PFSK-1 (cell line): Measurements from ENCODE around the gene PAX1.

Experiments used
- FOXP2 ChIP-seq: optimal IDR thresholded peaks from 2 replicates; pipeline ENCODE3; 2011; ENCODE audit warnings: borderline replicate concordance, control low read depth, inconsistent platforms; ENCODE audit not compliant: insufficient read depth; ENCODE audit errors: extremely low read length, extremely low read depth
- POLR2AphosphoS5 ChIP-seq: IDR thresholded peaks from 2 replicates; pipeline ENCODE4 v1.6.1; 2012; ENCODE audit warnings: low read depth, mild to moderate bottlenecking, control low read depth, low read length, moderate library complexity
- SIN3A ChIP-seq: IDR thresholded peaks from 2 replicates; pipeline ENCODE4 v1.6.1; 2012; ENCODE audit warnings: mild to moderate bottlenecking, low read length, moderate library complexity, borderline replicate concordance; ENCODE audit not compliant: insufficient read depth
- TAF1 ChIP-seq: IDR thresholded peaks from 2 replicates; pipeline ENCODE4 v1.6.1; 2012; ENCODE audit warnings: low read length, control low read depth, borderline replicate concordance; ENCODE audit not compliant: insufficient read depth
- TF ChIP-seq, protein P1 (sequence below), 2 experiments: IDR thresholded peaks; 2 replicates each; pipeline versions ENCODE4 v1.6.1 to v1.8.0; 2011 to 2012; ENCODE audit warnings: low read depth in 2 of 2, low read length in 2 of 2, control low read depth in 1 of 2, inconsistent platforms in 1 of 2, mild to moderate bottlenecking in 1 of 2, moderate library complexity in 1 of 2; ENCODE audit not compliant: insufficient read depth in 1 of 2

The PAX1 gene

DNA sequence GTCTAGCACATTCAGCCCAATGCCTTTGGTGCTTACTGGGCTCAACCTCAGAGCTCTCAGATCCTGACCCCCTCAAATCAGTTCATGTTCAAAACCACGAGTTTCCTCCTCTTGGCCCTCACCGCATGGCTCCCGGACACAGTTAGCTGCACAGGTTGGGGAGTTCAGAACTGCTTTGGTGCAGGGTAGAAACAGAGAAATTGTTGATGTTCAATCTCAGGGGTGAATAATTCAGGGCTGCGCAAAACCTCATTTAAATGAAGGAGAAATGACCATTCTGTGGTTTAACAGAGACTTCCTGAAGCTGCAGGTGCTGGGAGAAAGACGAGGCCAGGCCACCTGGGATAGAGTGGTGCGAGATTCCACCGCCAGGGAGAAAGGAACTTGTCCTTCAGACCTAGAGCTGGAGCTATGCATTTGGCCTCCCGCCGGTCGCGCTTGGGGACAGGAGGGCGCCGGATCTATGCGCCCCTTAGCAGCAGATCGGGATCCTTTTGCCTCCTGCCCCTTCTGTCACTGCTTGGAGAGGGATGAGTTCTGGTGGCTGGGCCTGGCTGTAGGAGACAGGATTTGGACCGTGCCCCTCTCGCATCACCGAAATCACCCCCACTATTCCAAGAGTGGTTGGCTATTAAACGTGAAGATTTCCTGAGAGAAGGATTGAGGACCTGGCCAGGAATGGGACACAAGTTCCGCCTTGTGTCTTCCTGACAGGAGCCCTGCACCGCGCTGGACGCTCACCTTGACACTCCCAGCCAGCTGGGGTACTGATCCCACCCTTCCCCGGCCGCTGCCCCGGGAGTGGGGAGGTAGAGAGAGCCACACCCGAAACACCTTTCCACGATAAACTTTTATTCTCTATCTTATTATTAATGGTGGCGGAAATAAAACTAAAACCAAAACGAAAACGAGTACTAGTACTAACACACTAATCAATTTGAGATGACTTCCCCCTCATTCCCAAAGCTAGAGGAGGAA, 767 bp upstream of the PAX1 start:
- no peak for TF ChIP-seq TAF1
- TF ChIP-seq POLR2AphosphoS5, result no peak
- no peak for TF ChIP-seq FOXP2
- TF ChIP-seq, protein P1, sequence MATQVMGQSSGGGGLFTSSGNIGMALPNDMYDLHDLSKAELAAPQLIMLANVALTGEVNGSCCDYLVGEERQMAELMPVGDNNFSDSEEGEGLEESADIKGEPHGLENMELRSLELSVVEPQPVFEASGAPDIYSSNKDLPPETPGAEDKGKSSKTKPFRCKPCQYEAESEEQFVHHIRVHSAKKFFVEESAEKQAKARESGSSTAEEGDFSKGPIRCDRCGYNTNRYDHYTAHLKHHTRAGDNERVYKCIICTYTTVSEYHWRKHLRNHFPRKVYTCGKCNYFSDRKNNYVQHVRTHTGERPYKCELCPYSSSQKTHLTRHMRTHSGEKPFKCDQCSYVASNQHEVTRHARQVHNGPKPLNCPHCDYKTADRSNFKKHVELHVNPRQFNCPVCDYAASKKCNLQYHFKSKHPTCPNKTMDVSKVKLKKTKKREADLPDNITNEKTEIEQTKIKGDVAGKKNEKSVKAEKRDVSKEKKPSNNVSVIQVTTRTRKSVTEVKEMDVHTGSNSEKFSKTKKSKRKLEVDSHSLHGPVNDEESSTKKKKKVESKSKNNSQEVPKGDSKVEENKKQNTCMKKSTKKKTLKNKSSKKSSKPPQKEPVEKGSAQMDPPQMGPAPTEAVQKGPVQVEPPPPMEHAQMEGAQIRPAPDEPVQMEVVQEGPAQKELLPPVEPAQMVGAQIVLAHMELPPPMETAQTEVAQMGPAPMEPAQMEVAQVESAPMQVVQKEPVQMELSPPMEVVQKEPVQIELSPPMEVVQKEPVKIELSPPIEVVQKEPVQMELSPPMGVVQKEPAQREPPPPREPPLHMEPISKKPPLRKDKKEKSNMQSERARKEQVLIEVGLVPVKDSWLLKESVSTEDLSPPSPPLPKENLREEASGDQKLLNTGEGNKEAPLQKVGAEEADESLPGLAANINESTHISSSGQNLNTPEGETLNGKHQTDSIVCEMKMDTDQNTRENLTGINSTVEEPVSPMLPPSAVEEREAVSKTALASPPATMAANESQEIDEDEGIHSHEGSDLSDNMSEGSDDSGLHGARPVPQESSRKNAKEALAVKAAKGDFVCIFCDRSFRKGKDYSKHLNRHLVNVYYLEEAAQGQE (IDR thresholded peaks at IDR 0.05; ENCODE audit: insufficient read depth in 1 of 2, low read depth in 2 of 2, low read length in 2 of 2), result no peak
- TF ChIP-seq SIN3A, result no peak

DNA sequence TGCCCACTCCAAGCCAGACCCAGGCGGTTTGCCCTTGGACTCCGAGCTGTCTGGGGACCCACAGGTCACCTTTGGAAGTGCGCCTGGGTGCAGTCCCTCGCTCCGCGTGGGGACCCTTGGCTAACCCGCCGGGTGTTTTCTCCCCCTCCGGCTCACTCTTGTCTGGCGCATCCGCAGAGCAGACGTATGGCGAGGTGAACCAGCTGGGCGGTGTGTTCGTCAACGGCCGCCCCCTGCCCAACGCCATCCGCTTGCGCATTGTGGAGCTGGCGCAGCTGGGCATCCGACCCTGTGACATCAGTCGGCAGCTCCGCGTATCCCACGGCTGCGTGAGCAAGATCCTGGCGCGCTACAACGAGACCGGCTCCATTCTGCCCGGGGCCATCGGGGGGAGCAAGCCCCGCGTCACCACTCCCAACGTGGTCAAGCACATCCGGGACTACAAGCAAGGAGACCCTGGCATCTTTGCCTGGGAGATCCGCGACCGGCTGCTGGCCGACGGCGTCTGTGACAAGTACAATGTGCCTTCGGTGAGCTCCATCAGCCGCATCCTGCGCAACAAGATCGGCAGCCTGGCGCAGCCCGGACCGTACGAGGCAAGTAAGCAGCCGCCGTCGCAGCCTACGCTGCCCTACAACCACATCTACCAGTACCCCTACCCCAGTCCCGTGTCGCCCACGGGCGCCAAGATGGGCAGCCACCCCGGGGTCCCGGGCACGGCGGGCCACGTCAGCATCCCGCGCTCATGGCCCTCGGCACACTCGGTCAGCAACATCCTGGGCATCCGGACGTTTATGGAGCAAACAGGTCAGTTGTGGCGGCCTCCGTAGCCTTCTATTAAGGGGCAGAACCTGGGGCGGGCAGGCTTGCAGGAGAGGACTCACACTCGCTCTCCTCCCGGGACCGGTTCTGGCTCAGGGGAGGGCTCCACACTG, 1.1 kb downstream of the PAX1 start:
- TF ChIP-seq SIN3A (no peak), POLR2AphosphoS5 (no peak), TAF1 (no peak), FOXP2 (no peak)
- TF ChIP-seq, protein P1 (IDR thresholded peaks at IDR 0.05; ENCODE audit: insufficient read depth in 1 of 2, low read depth in 2 of 2, low read length in 2 of 2), result no peak

GRCh38 chr20:21707267-21707666, 1.8 kb downstream of the PAX1 start:
- TF ChIP-seq TAF1 (no peak), FOXP2 (no peak), POLR2AphosphoS5 (no peak), SIN3A (no peak)
- TF ChIP-seq, protein P1 (IDR thresholded peaks at IDR 0.05; ENCODE audit: insufficient read depth in 1 of 2, low read depth in 2 of 2, low read length in 2 of 2), result no peak

DNA sequence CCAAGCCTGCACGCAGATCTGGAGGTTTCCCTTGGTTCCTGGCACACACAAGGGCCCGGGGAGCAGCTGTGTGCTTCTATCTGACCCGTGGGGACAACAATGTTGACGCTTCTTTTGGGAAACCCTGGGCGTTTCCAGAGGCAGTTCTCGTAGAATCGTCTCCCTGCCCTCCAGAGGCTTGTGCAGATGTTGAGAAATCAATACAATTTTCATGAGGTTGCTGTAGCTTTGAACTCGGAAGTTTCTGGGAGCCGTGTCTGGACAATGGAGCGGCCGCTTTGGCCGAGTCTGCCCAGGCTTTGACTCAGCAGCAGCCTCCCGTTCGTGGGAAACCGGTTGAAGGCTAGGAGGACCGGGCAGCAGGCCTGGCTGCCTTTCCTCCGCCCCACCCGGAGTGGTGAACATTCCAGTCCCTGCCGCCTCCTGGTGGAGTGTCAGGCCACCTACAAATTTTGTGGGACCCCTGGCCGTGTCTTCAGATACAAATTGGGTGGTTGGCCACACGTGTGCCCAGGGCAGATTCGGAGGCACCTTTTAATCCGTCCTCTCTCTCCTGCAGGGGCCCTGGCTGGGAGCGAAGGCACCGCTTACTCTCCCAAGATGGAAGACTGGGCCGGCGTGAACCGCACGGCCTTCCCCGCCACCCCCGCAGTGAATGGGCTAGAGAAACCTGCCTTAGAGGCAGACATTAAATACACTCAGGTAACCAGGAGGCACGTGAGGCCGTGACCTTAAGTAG, 2.7 kb downstream of the PAX1 start:
- TF ChIP-seq FOXP2 (no peak), POLR2AphosphoS5 (no peak), SIN3A (no peak), TAF1 (no peak)
- TF ChIP-seq, protein P1 (IDR thresholded peaks at IDR 0.05; ENCODE audit: insufficient read depth in 1 of 2, low read depth in 2 of 2, low read length in 2 of 2), result no peak
